ENCODE results near the gene BCAS3.

The BCAS3 gene

DNA sequence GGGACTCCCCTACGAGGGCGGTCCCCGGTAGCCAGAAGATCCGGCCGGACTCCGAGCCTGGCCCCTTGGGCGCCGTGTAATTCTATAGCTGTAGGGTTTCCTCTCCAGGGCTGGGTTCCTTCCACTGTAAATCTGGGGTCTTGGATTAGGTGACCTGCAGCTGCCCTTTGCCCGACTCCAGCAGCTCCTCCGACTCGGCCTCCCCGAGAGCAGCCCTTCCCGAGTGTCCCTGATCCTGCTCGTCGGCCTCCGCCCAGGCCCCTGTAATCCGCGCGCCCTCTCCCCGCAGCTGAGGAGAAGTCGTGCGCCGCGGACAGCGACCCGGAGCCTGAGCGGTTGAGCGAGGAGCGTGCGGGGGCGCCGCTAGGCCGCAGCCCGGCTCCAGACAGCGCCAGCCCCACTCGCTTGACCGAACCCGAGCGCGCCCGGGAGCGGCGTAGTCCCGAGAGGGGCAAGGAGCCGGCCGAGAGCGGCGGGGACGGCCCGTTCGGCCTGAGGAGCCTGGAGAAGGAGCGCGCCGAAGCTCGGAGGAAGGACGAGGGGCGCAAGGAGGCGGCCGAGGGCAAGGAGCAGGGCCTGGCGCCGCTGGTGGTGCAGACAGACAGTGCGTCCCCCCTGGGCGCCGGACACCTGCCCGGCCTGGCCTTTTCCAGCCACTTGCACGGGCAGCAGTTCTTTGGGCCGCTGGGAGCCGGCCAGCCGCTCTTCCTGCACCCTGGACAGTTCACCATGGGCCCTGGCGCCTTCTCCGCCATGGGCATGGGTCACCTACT lies 727.4 kb downstream of the BCAS3 start:
- DNase-seq: peak in 2 of 6 experiments; percentile 5 to 40

DNA sequence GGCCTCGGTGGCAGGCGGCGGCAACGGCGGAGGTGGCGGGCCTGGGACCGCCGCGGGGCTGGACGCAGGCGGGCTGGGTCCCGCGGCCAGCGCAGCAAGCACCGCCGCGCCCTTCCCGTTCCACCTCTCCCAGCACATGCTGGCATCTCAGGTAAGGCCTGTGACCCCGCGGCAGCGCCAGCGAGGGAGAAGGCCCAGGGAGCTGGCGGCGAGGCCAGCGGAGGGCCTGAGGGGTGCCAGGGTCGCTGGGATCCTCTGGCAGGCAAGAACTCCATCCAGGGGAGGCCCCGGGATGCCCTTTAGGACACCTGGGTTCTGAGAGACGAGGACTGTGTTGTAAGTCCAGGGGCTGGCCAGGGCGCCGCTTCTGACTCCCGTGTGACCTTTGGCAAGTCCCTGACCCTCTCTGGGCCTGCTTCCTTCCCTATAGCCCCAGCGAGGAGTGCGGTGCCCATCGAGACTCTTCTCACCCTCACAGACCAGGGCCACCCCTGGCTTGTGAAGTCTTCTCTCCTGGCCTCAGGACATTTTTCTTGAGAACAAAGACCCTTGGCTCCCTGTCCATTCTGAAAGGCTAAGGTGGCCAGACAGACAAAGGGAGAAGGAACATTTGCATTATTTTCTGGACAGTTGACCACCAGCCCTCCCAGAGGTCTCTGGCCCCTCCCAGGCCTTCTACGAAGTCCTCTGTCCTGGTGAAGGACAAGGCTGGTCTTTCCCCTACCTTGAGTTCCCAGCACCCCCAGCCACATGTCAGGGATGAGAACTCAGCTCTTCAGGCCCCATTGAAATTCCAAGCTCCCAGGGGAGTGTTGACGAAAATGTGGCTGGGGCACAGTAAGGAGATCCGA lies 728.3 kb downstream of the BCAS3 start:
- no peak for DNase-seq

DNA sequence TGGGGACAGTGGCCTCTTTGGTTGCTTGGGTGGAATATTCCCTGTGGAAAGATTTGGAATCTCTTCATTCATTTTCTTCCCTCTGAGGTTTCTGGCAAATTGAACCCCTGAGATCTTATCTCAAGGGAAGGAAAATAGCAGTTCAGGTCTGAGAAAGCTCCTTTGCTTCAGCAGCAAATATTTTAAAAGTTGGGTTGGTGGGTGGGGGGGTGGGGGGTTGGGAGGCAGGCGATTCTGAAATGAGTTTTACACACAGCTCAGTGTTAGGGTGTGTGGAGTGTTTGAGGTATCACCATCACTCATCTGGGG lies 728.8 kb downstream of the BCAS3 start:
- DNase-seq: no peak

DNA sequence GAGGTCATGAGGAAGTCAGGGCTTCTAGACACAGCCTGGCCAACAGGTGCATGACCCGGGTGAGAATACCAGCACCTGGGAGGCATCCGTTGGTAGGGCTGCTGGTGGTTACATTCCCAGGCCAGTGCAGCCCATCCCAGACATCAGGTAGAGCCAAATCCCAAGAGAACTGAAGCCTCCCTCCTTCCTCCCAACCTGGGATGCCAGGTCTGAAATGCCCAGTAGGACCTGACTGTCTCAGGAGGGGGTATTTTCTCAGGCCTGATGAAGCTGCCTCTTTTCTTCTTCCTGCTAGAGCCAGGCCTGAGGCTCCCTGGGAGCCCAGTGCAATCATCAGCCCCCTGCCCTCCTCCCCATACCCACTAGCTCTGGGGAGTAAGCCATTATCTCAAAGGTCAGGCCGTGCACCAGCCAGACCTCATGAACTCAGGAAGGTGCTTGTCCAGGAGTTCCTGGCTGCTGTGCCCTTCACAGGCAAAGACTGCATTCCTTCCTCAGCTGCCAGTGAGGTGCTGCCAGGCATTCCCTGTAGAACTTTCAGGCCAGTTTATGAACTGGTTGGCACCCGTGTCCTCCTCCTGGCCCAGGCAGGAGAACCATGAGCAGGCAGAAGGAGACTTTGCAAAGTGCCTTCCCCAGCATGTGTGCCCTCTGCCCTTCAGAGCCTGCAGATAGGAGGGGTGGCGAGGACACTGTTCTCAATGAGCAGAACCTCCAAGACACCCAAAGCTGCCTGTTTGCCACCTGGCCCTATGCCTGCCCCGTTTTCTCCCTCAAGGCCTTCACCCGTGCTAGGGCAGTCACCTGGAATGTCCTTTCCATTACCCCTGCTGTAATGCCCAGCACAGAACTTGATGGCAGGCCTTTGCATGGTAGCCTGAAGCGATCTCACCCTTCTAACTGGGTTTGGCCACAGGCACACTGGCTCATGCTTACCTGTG lies 729.6 kb downstream of the BCAS3 start:
- no peak for DNase-seq

DNA sequence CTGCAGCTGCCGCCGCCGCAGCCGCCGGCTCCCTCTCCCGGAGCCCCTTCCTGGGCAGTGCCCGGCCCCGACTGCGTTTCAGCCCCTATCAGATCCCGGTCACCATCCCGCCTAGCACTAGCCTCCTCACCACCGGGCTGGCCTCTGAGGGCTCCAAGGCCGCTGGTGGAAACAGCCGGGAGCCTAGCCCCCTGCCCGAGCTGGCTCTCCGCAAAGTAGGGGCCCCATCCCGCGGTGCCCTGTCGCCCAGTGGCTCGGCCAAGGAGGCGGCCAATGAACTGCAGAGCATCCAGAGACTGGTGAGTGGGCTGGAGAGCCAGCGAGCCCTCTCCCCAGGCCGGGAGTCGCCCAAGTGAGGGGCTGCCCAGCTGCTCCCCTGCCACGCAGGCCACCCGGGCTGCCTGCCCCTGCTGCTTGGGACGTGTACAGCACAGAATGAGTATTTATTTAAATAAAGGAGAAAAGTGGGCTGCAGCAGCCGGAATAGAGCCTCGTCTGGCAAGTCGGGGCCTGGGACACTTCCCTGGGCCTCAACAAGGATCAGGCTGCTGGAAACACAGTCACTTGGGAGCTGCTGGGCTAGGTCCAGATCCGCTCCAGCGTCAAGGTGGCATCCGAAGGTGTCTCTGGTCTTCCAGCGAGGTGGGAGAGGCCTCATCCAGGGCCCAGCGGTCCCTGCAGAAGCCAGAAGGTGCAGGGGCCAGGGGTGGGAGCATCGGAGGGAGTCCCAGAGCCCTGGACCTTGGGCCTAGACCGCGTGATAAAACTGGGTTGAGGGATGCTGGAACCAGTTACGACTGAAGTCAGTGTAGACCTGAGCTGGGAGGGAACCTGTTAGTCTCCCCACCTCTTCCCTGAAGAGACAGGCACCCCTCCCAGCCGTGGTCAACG lies 730.7 kb downstream of the BCAS3 start:
- DNase-seq: peak in 1 of 6 experiments; percentile 29

DNA sequence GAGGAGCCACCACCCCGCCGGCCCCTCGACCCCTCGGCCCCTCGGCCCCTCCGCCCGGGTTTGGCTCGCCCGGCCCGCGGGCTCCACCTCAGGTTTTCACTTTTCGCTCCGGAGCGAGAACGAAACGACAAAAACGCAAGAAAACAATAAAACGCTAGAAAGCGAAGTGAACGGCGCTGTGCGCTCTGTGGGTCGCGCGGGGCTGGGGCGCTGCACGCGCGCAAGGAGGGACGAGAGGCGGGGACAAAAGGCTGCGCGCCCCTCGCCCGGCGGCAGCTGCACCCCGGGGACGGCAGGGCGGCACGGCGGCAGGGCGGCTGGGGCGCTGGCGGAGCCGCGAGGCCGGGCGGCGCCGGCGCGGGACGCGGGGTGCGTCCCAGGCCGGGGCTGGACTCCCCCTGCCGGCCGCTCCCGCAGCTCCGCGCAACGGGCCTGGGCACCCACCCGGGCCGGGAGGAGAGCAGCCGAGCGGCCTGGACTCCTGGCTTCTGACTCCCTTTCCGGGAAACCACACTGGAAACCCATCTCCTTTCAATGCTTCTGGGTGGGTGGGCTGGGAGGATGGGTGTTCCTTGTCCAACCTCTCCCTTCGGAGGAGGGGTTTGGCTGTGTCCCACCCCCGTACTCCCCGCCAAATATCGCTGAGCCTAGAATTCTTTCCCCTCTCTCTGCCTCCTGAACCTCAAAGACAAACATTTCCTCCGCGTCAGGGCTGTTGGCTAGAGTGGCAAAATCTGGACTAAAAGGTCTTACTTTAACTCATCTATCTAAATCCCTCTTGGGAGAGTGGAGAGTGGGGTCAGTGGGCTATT lies 731.9 kb downstream of the BCAS3 start:
- DNase-seq: peak in 4 of 6 experiments; percentile 16 to 39 (median 34)

DNA sequence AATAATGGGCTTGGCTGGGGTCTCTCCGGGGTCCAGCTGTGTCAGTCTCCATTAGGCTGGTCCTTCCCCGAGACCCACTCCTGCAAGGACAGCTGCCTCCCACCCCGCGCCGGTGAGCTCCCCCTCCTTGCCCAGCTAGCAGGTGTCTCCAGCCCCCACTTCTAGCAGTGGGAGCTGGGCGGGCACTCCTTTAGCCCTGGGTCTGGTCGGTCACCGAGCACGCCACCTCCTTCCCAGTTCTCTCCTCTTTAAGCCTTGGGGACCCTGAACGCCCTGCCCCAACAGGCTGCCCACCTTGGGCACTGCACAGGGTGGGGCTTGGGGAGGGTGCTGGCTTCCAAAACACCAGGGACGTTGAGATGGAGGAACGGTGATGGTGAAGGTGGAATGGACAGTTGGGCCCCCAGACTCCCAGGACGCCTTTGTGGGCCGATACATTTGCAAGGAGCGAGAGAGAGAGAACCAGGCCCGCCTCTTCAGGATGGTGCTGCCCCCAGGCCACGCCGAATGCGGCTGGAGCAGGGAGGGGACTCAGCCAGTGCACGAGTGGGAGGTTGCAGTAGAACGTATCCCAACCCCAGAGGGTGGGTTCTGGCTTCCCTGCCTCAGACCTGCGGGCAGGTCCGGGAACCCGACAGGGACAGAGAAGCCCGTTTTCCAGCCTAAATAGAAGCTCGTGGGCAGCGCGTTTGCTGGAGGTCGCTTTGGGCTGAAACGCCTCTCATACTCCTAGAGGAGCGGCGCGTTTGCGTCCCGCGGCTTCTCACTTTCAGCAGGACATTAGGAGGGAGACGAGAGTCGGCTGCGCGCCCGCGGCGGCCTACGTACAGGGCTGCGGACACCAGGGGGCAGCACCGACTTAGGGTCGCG lies 732.7 kb downstream of the BCAS3 start:
- peak; percentile 13 to 71 (median 61) for DNase-seq

DNA sequence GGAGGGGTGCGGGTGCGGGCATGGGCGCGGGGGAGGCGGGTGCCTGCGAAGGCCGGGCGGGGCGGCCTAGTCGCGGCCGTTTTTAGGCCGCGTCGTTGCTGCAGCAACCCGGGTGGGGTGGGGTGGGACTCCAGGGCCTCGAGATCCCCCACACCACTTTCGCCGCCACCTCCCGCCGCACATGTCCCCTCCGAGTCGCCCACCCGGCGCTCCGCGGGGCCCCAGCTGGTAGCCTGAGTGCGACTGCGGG lies 733.3 kb downstream of the BCAS3 start:
- DNase-seq: no peak

DNA sequence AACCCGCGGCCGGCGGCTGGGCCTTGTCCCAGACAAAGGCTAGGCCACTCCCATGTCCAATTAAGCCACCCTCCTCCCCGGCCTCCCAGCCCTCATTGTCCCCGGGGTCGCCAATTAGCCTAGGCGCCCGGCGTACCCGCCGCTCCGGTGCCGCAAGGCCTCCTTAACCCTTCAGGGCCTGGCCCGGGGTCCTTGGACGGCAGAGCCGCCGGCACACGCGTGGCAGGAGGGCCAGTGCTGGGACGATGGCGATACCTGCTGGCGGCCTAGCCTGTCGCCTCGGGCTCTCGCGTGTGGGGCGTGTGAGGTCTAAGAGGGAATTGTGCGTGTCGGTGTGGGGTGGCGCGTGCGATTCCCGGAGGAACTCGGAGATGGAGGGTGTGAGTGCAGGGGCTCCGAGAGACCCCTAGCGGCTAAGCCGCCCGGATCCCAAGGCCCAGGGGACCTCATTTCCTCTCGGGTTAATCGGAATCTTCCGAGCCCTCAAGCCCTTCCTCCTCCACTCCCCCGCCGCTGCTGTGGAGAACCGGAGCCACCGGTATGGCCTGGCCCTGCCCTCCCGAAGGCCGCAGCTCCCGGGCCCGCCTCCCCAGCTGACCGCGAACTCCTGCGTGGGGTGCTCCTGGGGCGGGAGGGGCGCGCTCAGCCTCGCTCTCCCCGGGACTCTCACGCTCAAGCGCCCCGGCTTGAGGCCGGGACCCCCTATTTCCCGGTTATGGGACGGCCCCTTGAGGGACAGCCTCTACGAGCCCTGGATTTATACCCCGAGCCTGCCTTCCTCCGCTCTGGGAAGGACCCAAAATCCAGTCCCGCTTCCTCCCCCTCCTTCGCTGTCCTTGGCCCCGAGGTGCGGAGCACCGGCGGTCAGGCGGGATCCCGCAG lies 733.9 kb downstream of the BCAS3 start:
- peak in 4 of 6 experiments; percentile 6 to 64 (median 46) for DNase-seq

DNA sequence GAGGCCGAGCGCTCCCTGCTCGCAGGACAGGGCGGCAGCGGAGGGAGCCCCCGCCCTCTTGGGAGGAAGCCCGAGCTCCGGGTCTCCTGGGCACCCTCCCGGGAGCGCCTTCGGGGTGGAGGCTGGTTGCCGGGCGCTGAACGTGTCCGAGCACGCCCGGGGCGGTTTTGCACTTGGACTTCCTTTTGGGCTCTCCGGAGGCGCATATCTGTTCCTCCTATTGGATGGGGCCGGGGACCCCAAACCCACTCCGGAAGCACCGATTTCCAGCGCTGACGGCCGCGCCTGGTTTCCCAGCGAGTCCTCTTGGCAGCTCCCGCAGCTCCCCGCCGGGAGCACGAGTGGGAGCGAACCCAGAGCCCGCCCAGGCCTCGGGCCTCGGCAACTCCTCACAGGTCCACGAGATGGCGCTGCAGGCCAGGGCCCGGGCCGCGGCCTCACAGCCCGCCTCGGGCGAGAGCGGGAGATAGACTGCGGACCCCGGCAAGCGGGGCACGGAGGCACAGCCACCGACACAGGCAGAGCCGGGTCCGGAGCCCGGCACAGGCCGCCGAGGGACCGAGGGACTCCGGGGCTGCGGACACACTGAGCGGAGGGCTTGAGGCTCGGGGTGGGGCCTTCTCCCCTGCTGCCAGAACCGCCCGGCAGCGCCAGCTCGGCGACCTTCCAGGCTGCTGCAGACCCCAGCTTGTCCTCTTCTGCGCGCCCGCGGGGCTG lies 734.6 kb downstream of the BCAS3 start:
- peak; percentile 59 to 87 (median 72) for DNase-seq

DNA sequence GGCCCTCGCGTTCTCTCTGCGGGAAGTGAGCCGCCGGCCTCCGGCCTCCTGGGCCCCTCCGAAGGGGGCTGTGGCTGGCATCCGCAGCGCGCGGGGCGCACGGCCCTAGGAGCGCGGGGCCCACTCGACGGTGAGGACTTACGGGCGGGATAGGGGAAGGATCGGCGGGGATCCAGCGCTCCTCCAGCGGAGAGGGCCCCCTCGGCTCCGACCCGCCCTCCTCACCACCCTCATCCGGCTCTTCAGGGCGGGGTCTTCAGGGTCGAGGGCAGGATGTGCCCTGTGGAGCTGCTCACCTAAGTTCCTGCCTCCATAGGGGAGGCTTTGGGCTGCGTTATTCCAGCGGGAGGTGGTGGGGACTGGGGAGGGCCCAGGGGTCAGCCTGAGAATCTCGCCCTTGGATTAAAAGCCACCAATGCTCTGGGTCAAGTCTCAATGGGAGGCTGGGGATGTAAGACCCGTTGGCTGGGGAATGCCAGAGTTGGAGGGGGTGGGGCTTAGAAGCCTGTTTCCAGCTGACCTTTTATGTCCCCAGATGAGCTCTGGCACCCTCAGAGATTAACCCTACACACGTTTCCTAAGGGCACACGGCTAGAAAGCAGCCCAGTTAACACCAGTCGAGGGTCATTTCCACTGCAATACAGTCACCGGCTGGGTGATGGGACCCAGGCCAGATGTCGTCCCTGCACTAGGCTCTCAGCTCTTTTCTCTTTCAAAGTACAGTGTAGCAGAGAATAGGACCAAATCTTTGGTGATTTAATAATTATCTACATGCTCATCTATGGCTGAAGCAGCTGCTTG lies 735.4 kb downstream of the BCAS3 start:
- no peak for DNase-seq

DNA sequence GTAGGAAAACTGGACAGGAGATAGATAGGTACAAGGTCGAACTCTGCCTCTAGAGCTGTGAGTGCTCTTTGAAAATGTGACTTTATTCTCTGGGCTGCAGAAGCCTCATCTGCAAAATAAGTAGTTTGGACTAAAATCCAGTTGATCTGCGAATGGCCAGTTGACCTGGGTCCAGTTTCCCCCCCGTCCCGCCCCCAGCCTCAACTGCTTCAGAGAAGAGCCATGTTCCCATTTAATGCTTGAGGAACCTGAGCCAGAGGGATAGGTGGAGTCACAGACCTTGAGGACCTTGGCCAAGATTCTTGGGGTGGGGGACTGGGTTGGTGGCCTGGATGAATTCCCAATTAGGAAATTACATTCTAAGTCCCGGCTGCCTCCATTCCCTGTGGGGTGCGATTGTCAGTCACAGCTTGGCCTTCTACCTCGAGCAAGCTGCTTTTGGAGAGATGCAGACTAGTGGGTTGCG lies 736.0 kb downstream of the BCAS3 start:
- no peak for DNase-seq

DNA sequence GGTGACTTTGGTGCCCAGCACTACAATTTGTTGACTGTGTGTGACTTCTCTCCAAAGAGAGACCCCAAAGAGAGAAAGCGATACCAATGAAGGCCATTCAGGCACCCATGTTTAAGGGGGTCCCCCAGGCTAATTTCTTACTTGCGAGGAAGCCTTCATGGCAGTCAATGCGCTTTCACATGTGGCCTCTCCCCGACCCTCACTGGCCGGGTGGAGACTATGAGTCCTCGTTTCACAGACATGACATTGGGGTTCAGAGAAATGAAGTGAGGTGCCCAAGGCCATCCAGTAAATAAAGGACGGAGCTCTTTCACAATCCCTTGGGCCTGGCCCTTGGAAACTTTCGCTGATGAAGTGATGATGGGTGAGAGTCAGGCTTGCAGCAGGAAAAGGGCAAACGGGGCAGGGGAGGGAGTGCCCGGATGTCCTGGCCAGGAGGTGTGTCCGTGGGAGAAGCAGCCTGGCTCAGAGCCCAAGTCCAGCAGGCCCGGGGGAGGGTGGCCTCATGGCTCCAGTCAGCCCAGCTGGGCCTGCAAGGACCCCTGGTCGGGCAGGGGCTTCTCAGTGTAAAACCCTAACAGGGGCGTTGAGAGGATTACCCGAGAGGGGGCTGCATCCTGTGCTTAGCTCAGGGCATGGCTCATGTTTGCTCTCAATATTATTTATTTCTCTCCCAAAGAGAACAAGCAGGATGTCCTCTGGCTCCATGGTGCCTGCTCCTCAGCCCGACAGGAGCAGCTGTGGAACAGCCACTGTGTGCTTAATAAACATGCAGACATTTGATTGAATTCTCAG lies 736.7 kb downstream of the BCAS3 start:
- no peak for DNase-seq

DNA sequence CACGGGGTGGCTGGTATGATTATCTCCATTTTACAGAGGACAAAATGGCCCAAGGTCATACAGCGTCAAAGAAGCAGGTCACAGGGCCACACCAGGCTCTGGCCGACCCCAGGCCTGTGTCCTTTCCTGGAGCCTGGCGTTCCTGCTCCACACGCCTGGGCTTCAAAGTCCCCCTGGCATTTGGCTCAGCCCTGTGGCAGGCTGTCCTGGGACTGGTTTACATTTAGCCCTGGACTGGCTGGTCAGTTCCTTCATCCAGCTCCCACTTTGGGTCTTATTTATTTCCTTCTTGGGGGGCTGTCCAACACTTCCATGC lies 737.2 kb downstream of the BCAS3 start:
- DNase-seq: no peak

DNA sequence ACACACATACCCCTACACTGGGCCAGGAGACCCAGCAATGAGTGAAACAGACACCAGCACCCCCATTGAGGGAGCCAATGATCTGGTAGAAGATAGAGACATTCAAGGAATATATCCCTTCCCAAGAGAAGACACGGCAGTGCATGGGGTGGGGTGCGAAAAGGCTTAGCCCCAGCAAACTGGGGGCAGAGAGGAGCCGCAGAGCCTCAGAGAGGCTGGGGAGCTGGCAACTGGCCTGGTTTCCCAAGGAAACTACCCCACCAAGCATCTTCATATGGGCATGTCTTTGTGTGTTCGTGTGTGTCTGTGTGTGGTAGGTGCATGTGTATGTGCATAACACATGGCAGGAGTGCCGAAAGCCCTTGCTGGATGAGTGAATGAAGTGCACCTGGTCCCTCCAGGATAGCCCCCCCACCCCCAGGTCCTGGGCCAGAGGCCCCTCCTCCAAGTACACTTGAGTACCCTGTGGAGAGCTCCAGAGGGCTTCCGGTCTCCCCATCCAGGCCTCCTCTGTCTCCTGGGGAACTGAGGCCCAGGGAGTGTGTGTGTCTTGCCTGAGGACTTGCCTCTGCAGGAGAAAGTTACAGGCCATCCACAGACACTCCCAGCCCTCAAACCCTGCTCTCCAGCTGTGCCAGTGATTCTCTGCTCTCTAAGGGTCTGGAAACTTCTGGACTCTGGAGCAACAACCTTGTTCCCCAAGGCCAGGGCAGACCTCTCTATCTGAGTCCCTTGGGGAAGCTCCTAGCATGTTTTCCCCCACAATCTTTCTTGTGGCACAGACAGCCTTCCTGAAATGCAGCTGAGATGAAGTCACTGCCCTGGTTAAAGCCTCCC lies 737.9 kb downstream of the BCAS3 start:
- no peak for DNase-seq

DNA sequence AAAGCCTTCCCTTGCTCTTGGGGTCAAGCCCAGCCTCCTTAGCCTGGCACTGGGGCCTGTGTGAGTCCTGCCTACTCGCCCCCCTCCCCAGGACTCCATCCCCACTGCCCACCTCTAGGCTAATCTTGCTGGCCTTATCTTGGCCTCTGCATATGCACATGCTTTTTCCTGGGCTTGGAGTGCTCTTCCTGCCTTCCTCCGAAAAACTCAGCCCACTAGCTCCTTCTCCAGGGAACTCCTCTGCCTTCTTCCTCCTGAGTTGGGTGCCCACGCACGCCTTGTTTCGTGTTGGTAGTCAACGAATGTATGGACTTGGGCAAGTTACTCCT lies 738.5 kb downstream of the BCAS3 start:
- no peak for DNase-seq
